ENCODE results near the gene PACSIN1.

PACSIN1 gene

DNA sequence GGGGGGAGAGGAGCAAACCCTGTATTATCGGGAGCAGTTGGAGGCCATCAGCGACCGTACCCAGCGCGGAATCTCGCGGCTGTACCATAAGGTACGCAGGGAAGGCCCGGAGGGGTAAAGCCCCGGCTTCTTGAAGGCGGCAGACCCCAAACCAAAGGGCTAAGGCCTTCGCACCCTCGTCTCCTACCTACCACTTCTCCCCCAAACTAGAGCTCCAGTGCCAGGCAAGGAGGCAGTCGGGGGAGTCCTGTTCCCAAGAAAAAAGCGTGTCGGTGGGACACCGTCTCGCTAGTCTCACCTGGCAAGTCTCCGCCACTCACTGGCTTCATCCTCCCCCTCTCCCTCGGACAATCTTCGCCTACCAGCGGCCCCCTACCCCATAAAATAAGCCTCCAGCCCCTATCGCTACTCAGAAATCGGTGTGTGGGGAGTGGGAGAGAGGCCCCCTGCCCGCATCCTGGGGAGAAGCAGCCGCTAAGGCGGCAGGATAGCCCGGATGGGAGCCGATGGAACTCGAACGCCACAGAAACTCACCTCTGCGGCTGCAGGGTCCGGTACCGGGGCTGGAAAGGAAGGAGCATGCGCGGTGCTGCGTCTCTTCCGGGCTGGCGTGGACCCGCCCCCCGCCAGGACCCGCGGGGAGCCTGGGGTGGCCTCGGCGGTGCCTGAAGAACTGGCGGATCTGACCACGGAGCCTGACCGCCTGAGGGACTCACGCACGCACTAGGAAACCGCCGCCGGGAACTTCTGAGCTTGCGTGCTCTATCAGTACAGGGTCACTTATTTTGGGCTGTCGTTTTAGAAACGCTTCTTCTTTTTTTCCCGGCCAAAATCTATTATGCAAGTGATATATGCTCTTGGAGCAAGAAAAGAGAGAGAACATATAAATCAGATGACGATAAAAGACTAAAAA lies 40.1 kb upstream of the PACSIN1 start, which contains the start of gene RPS10:
Gene RPS10 (minus strand): TSS at position 572 of the 913 bp plus-strand sequence. CDS start 848 bp downstream, outside the sequence.
- H3K4me3 ChIP-seq (replicated peaks in 1 of 2; ENCODE audit: low read depth in 2 of 2, low read length in 2 of 2), result peak within 1 kb of the TSS; percentile 88 to 97
- DNase-seq (ENCODE audit: low read depth in 2 of 2), result peak; percentile 94 to 96
- TF ChIP-seq, protein P1, sequence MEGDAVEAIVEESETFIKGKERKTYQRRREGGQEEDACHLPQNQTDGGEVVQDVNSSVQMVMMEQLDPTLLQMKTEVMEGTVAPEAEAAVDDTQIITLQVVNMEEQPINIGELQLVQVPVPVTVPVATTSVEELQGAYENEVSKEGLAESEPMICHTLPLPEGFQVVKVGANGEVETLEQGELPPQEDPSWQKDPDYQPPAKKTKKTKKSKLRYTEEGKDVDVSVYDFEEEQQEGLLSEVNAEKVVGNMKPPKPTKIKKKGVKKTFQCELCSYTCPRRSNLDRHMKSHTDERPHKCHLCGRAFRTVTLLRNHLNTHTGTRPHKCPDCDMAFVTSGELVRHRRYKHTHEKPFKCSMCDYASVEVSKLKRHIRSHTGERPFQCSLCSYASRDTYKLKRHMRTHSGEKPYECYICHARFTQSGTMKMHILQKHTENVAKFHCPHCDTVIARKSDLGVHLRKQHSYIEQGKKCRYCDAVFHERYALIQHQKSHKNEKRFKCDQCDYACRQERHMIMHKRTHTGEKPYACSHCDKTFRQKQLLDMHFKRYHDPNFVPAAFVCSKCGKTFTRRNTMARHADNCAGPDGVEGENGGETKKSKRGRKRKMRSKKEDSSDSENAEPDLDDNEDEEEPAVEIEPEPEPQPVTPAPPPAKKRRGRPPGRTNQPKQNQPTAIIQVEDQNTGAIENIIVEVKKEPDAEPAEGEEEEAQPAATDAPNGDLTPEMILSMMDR (IDR thresholded peaks at IDR 0.05; ENCODE audit: low read depth, low read length), result no peak

DNA sequence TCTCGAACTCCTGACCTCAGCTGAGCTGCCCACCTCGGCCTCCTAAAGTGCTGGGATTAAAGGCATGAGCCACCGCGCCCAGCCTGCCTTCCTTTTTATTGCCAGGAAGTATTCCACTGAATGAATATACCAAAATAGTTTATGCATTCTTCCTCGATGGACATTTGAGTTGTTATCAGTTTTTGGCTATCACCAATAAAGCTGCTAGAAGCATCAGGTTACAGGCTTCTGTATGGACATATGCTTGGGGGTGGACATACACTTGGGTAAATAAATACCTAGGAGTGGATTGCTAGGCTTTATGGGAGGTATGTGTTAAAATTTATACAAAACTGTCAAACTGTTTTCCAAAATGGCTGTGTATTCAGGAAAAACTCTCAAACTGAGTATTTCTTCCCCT lies 30.0 kb upstream of the PACSIN1 start:
- TF ChIP-seq, protein P1 (IDR thresholded peaks at IDR 0.05; ENCODE audit: low read depth, low read length), result no peak
- no peak for DNase-seq (ENCODE audit: low read depth in 2 of 2)
- no peak overlapping the region for H3K4me3 ChIP-seq (replicated peaks in 1 of 2; ENCODE audit: low read depth in 2 of 2, low read length in 2 of 2)

DNA sequence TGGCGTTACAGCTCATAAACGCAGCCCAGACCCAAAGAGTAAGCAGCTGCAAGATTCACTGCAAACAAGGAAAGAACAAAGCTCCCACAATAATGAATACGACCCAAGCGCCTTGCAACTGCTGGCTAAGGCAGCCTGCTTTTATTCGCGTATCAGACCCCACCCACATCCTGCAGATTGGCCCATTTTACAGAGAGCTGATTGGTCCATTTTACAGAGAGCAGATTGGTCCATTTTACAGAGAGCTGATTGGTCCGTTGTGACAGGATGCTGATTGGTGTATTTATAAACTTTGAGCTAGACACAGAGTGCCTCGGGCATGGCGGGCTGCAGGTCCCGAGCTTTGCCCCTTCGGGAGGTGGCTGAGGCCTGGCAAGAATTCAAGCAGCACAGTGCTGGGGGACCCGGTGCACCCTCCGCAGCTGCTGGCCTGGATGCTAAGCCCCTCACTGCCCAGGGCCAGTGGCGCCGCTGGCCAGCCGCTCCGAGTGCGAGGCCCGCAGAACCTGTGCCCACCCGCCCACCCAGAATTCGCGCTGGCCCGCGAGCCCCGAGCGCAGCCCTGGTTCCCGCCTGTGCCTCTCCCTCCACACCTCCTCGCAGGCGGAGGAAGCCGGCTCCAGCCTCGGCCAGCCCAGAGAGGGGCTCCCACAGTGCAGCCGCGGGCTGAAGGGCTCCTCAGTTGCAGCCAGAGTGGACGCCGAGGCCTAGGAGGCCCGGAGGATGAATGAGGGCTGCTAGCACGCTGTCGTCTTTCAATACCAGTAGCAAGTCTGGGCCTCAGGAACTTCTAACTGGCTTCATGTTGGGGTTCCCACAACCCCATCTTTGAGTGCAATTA lies 28.9 kb upstream of the PACSIN1 start:
- TF ChIP-seq, protein P1 (IDR thresholded peaks at IDR 0.05; ENCODE audit: low read depth, low read length), result no peak
- H3K4me3 ChIP-seq (replicated peaks in 1 of 2; ENCODE audit: low read depth in 2 of 2, low read length in 2 of 2), result no peak overlapping the region
- DNase-seq (ENCODE audit: low read depth in 2 of 2), result no peak

DNA sequence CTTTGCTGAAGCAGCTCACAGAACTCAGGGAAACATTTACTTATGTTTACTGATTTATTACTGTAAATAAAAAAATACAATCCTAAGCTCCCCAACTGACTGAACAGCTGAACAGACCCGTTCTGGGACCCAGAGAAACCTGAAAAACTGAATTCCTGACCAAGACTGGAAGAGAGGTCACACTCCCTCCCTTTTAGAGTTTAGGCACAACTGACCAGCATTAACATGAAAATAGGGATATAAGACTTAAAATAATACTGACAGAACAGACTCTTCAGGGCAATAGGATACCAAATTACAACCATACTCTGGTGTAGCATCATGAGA lies 28.3 kb upstream of the PACSIN1 start:
- TF ChIP-seq, protein P1 (IDR thresholded peaks at IDR 0.05; ENCODE audit: low read depth, low read length), result no peak
- H3K4me3 ChIP-seq (replicated peaks in 1 of 2; ENCODE audit: low read depth in 2 of 2, low read length in 2 of 2), result no peak overlapping the region
- DNase-seq (ENCODE audit: low read depth in 2 of 2), result no peak

DNA sequence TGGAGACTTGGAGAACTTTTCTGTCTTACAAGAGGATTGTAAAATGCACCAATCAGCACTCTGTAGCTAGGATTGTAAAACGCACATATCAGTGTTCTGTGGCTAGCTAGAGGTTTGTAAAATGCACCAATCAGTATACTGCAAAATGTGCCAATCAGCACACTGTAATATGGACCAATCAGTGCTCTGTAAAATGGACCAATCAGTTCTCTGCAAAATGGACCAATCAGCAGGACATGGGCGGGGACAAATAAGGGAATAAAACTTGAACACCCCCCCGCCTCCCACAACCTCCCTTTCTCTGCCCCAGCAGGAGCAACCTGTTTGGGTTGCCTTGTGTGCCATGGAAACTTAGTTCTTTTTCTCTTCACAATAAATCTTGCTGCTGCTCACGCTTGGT lies 27.2 kb upstream of the PACSIN1 start:
- TF ChIP-seq, protein P1 (IDR thresholded peaks at IDR 0.05; ENCODE audit: low read depth, low read length), result no peak
- no peak for DNase-seq (ENCODE audit: low read depth in 2 of 2)
- no peak overlapping the region for H3K4me3 ChIP-seq (replicated peaks in 1 of 2; ENCODE audit: low read depth in 2 of 2, low read length in 2 of 2)

DNA sequence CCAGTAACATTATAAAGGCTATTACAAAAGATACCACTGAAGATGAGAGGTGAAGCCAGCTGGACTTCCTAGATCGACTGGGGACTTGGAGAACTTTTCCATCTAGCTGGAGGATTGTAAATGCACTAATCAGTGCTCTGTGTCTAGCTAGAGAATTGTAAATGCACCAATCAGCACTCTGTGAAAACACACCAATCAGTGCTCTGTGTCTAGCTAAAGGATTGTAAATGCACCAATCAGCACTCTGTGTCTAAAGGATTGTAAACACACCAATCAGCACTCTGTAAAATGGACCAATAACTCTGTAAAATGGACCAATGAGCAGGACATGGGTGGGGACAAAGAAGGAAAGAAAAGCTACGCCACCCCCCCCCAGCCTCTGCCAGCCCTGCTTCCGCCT lies 26.4 kb upstream of the PACSIN1 start:
- no peak for DNase-seq (ENCODE audit: low read depth in 2 of 2)
- H3K4me3 ChIP-seq (replicated peaks in 1 of 2; ENCODE audit: low read depth in 2 of 2, low read length in 2 of 2), result no peak overlapping the region
- TF ChIP-seq, protein P1 (IDR thresholded peaks at IDR 0.05; ENCODE audit: low read depth, low read length), result no peak
